Measurements from ENCODE around the gene NHSL2. TPM values are rescaled to one million over a fixed set of nuclear protein-coding genes. Genes with fewer than 3 reads are reported as not detected.
A peak's percentile ranks its signal among the peaks of the same experiment; 100 is the strongest.

The NHSL2 gene
- total RNA-seq, 4 donors from 2014 or later, result 16.2 to 26.5 (median 23.0) TPM

- Histone ChIP-seq H3K27ac (peak overlapping the region in 1 of 4 donors; percentile 68), H3K4me1 (peaks cover 0 to 17% (median 0%) of the 10 kb centered on the region in 4 donors), H3K36me3 (no peaks in the 10 kb centered on the region), H3K9me3 (no peaks in the 10 kb centered on the region), H3K27me3 (peaks cover 0 to 3% of the 10 kb centered on the region in 2 donors), H3K4me3 (no peak overlapping the region)
- no peak for DNase-seq (ENCODE audit: low spot score in 2 of 2)
- 64 to 65% methylated on average over 6 of the region's 6 CpGs for WGBS, 2 donors
- TF ChIP-seq, protein P1, sequence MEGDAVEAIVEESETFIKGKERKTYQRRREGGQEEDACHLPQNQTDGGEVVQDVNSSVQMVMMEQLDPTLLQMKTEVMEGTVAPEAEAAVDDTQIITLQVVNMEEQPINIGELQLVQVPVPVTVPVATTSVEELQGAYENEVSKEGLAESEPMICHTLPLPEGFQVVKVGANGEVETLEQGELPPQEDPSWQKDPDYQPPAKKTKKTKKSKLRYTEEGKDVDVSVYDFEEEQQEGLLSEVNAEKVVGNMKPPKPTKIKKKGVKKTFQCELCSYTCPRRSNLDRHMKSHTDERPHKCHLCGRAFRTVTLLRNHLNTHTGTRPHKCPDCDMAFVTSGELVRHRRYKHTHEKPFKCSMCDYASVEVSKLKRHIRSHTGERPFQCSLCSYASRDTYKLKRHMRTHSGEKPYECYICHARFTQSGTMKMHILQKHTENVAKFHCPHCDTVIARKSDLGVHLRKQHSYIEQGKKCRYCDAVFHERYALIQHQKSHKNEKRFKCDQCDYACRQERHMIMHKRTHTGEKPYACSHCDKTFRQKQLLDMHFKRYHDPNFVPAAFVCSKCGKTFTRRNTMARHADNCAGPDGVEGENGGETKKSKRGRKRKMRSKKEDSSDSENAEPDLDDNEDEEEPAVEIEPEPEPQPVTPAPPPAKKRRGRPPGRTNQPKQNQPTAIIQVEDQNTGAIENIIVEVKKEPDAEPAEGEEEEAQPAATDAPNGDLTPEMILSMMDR (IDR thresholded peaks at IDR 0.05), result no peak
- no peak for TF ChIP-seq POLR2A (IDR thresholded peaks at IDR 0.05)
- no peak for TF ChIP-seq EP300 (IDR thresholded peaks at IDR 0.05)
These were observed 92.2 kb downstream of the NHSL2 start for GRCh38 chrX:72002875-72003274.

DNA sequence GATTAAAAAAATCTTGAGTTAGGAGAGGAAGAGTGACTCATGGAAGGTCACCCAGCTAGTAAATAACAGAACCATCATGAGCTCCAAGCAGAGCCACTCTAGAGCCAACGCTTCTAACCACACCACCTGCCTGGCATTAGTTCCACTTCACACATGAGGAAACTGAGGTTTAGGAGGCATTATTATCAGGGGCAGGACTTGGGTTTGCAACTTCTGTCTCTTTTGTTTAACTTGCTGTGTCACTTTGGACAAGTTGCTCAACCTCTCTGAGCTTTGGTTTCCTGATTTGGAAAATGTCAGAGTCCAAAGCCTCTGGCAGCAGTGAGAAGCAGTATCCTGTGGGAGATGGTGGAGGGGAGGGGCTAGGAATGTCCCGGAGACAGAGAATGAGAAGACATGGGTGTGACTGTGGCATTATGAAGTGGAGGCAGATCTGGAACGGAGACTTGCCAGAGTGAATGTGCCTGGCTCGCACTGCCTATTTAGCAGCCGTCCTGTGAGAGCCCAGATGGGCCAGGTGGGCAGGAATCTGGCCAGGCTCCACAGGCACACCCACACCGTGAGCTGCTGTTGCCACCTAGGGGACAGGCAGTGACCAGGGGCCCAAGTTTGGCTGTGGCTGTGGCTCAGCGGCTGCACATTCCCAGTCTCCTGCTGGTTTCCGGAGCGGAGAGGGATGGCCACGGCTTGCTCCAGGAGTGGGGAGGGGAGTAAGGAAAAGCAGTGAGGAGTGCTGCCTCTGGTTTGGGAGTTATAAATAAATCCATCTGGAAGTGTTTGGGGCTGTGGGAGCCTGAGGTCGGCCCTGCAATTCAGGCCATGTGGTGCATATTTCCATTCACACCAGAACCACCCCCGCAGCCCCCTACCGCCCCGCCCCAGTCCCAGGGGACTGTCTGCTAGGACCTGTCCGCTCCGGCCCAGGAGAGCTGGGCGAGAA, 93.4 kb downstream of the NHSL2 start:
- H3K4me3 ChIP-seq, result peak overlapping the region in 1 of 4 donors; percentile 7
- DNase-seq (ENCODE audit: low spot score in 2 of 2), result peak; percentile 29 to 33
- 34% methylated on average over 11 to 17 of the region's 17 CpGs for WGBS, 2 donors
- no peaks in the 10 kb centered on the region for H3K9me3 ChIP-seq
- H3K36me3 ChIP-seq, result no peaks in the 10 kb centered on the region
- peaks cover 0 to 3% of the 10 kb centered on the region in 2 donors for H3K27me3 ChIP-seq
- TF ChIP-seq POLR2A (IDR thresholded peaks at IDR 0.05) (no peak), EP300 (IDR thresholded peaks at IDR 0.05) (peak in 1 of 2 donors; percentile 24)
- TF ChIP-seq, protein P1 (IDR thresholded peaks at IDR 0.05), result peak in 1 of 5 experiments; percentile 17
- H3K27ac ChIP-seq, result peak overlapping the region in 3 of 4 donors; percentile 9 to 68 (median 56)
- peaks cover 0 to 17% (median 0%) of the 10 kb centered on the region in 4 donors for H3K4me1 ChIP-seq

DNA sequence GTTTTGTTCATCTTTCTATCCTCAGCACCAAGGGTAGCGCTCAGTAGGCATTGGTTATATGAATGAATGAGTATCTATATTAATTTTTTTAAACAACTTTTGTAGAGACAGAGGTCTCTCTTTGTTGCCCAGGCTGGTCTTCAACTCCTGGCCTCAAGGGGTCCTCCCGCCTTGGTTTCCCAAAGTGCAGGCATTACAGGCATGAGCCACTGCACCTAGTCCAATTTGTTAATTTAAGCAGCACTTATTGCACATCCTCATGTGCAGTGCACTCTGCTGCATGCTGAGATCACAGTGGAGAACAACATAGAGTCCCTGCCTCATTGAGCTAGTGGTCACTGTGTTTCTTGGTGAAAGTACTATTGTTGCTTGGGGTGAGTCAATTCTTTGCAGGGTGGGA, 94.4 kb downstream of the NHSL2 start:
- Histone ChIP-seq H3K4me1 (peaks cover 0 to 14% (median 0%) of the 10 kb centered on the region in 4 donors), H3K27me3 (peaks cover 0 to 3% of the 10 kb centered on the region in 2 donors), H3K27ac (peak overlapping the region in 1 of 4 donors; percentile 68), H3K4me3 (no peak overlapping the region), H3K9me3 (no peaks in the 10 kb centered on the region), H3K36me3 (no peaks in the 10 kb centered on the region)
- 82 to 87% methylated on average over 2 of the region's 2 CpGs for WGBS, 2 donors
- TF ChIP-seq, protein P1 (IDR thresholded peaks at IDR 0.05), result no peak
- TF ChIP-seq POLR2A (IDR thresholded peaks at IDR 0.05) (no peak), EP300 (IDR thresholded peaks at IDR 0.05) (no peak)
- DNase-seq (ENCODE audit: low spot score in 2 of 2), result no peak

DNA sequence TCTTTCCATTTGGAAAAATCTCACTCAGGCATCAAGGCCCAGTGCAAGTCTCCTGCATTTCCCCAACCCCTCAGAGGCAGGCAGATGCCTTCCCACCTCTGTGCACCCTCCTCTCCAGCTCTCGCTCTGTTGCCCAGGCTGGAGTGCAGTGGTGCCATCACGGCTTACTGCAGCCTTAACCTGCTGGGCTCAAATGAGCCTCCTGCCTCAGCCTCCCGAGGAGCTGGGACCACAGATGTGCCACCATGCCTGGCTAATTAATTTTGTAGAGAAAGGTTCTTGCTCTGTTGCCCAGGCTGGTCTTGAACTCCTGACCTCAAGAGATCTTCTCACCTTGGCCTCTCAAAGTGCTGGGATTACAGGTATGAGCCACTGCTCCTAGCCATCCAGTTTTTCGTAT, 95.8 kb downstream of the NHSL2 start:
- Histone ChIP-seq H3K4me3 (no peak overlapping the region), H3K36me3 (no peaks in the 10 kb centered on the region), H3K27ac (no peak overlapping the region), H3K27me3 (peaks cover 0 to 3% of the 10 kb centered on the region in 2 donors), H3K9me3 (no peaks in the 10 kb centered on the region), H3K4me1 (peaks cover 0 to 14% (median 0%) of the 10 kb centered on the region in 4 donors)
- TF ChIP-seq EP300 (IDR thresholded peaks at IDR 0.05) (no peak), POLR2A (IDR thresholded peaks at IDR 0.05) (no peak)
- TF ChIP-seq, protein P1 (IDR thresholded peaks at IDR 0.05), result no peak
- 90 to 98% methylated on average over 4 of the region's 4 CpGs for WGBS, 2 donors
- no peak for DNase-seq (ENCODE audit: low spot score in 2 of 2)

DNA sequence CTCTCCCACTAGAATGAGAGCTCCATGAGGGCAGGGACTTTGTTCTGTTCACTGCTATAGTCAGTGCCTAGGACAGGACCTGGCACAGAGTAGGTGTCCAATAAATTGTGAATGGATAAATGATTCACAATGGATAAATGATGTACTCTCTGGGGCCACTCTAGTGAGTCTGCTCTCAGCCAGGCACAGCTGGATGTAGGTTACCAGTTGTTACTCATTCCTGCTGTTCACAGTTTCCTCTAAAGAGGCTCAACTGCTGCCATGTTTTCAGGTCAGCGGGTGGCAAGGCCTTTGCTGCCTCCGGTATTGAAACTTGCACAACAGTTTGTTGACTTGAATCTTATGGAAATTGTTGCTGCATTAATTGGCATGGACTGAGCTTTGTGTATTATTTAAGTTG, 99.1 kb downstream of the NHSL2 start:
- no peak overlapping the region for H3K27ac ChIP-seq
- no peaks in the 10 kb centered on the region for H3K9me3 ChIP-seq
- 91 to 100% methylated on average over 2 of the region's 2 CpGs for whole genome bisulfite sequencing, 2 donors
- no peaks in the 10 kb centered on the region for H3K4me1 ChIP-seq
- peaks cover 0 to 3% of the 10 kb centered on the region in 2 donors for H3K27me3 ChIP-seq
- no peak for TF ChIP-seq POLR2A (IDR thresholded peaks at IDR 0.05)
- no peak for TF ChIP-seq EP300 (IDR thresholded peaks at IDR 0.05)
- TF ChIP-seq, protein P1 (IDR thresholded peaks at IDR 0.05), result no peak
- no peak for DNase-seq (ENCODE audit: low spot score in 2 of 2)
- no peak overlapping the region for H3K4me3 ChIP-seq
- no peaks in the 10 kb centered on the region for H3K36me3 ChIP-seq
